Mammary epithelial cell (primary cell): Measurements from ENCODE around the gene CDC6.

Experiments used
- CTCF ChIP-seq, 2 donors: IDR thresholded peaks in 1 of 2; conservative IDR thresholded peaks in 1 of 2; 2 replicates each; pipeline ENCODE4 v1.5.1; 2011 to 2012; ENCODE audit warnings: inconsistent platforms in 2 of 2, low read length in 2 of 2, mild to moderate bottlenecking in 2 of 2, control low read depth in 1 of 2, low read depth in 1 of 2; ENCODE audit not compliant: insufficient read depth in 1 of 2; ENCODE audit errors: extremely low read depth in 1 of 2
- EZH2 ChIP-seq: IDR thresholded peaks from 2 replicates; pipeline ENCODE4 v1.6.1; 2012; ENCODE audit warnings: low read length, inconsistent platforms, borderline replicate concordance

GRCh38 chr17:40251576-40251975 lies 36.1 kb upstream of the CDC6 start:
- TF ChIP-seq CTCF (conservative IDR thresholded peaks at IDR 0.05 in 1 of 2, IDR thresholded peaks at IDR 0.05 in 1 of 2; ENCODE audit: extremely low read depth in 1 of 2, insufficient read depth in 1 of 2, low read depth in 1 of 2, low read length in 2 of 2) (no peak), EZH2 (no peak)
